HepG2 (cell line): Measurements from ENCODE around the gene ZNF213. TPM values are rescaled to one million over a fixed set of nuclear protein-coding genes. Genes with fewer than 3 reads are reported as not detected.

ENCODE experiments used
- ATF3 ChIP-seq: sonication (generic); formaldehyde crosslinking; IDR thresholded peaks from 2 replicates; pipeline ENCODE4 v1.4.0; 2020; ENCODE audit warnings: missing genetic modification reagents
- ETV5 ChIP-seq: IDR thresholded peaks from 2 replicates; pipeline ENCODE4 v1.6.1; 2018; ENCODE audit warnings: missing biosample characterization, missing genetic modification reagents, inconsistent platforms, borderline replicate concordance
- GPN1 ChIP-seq: sonication (generic); formaldehyde crosslinking; IDR thresholded peaks from 2 replicates; pipeline ENCODE4 v1.5.1; 2020; ENCODE audit warnings: missing genetic modification reagents, borderline replicate concordance
- ISL2 ChIP-seq: sonication (generic); formaldehyde crosslinking; IDR thresholded peaks from 2 replicates; pipeline ENCODE4 v1.5.0; 2020; ENCODE audit warnings: missing genetic modification reagents
- MAFK ChIP-seq, 2 experiments: IDR thresholded peaks in 1 of 2; conservative IDR thresholded peaks in 1 of 2; 2 replicates each; pipeline ENCODE4 v1.6.1; 2011; ENCODE audit warnings: improper control_type of control experiment in 2 of 2, low read length in 2 of 2
- NFE2L2 ChIP-seq: fragments of 150-350 bp; IDR thresholded peaks from 2 replicates; pipeline ENCODE4 v1.6.1; 2014; ENCODE audit warnings: low read length
- NR2C2 ChIP-seq: sonication (generic); formaldehyde crosslinking; IDR thresholded peaks from 2 replicates; pipeline ENCODE4 v1.4.0; 2020; ENCODE audit warnings: missing genetic modification reagents, mild to moderate bottlenecking, moderate library complexity, borderline replicate concordance
- PHF20 ChIP-seq: sonication (generic); formaldehyde crosslinking; IDR thresholded peaks from 2 replicates; pipeline ENCODE4 v1.5.0; 2020; ENCODE audit warnings: mild to moderate bottlenecking, missing genetic modification reagents
- POGZ ChIP-seq: sonication (generic); formaldehyde crosslinking; IDR thresholded peaks from 2 replicates; pipeline ENCODE4 v1.4.0; 2020; ENCODE audit warnings: mild to moderate bottlenecking, missing genetic modification reagents
- POLR2AphosphoS5 ChIP-seq: IDR thresholded peaks from 2 replicates; pipeline ENCODE4 v1.6.1; 2012; ENCODE audit warnings: low read depth, low read length
- SAP130 ChIP-seq: IDR thresholded peaks from 2 replicates; pipeline ENCODE4 v1.6.1; 2016; ENCODE audit warnings: low read depth
- SPEN ChIP-seq: sonication (generic); formaldehyde crosslinking; IDR thresholded peaks from 2 replicates; pipeline ENCODE4 v1.5.1; 2020; ENCODE audit warnings: low read depth, mild to moderate bottlenecking, missing genetic modification reagents
- TMF1 ChIP-seq: sonication (generic); formaldehyde crosslinking; IDR thresholded peaks from 2 replicates; pipeline ENCODE4 v1.8.1; 2022; ENCODE audit warnings: low read depth, missing genetic modification reagents
- ZNF207 ChIP-seq: fragments of 450-650 bp; IDR thresholded peaks from 2 replicates; pipeline ENCODE4 v1.6.1; 2016; ENCODE audit warnings: antibody characterized with exemption, borderline replicate concordance
- ZNF34 ChIP-seq: sonication (generic); formaldehyde crosslinking; IDR thresholded peaks from 2 replicates; pipeline ENCODE4 v1.4.0; 2020; ENCODE audit warnings: mild to moderate bottlenecking, missing genetic modification reagents, borderline replicate concordance
- ZNF687 ChIP-seq: sonication (generic); formaldehyde crosslinking; IDR thresholded peaks from 2 replicates; pipeline ENCODE4 v1.5.1; 2020; ENCODE audit warnings: mild to moderate bottlenecking, missing genetic modification reagents, moderate library complexity
- ZNF770 ChIP-seq: sonication (generic); formaldehyde crosslinking; IDR thresholded peaks from 2 replicates; pipeline ENCODE4 v1.5.0; 2020; ENCODE audit warnings: mild to moderate bottlenecking, missing genetic modification reagents
- ZNF775 ChIP-seq: sonication (generic); formaldehyde crosslinking; IDR thresholded peaks from 2 replicates; pipeline ENCODE4 v1.4.0; 2020; ENCODE audit warnings: missing genetic modification reagents, mild to moderate bottlenecking, moderate library complexity, borderline replicate concordance
- ZNF788 ChIP-seq: sonication (generic); formaldehyde crosslinking; IDR thresholded peaks from 2 replicates; pipeline ENCODE4 v1.5.0; 2020; ENCODE audit warnings: mild to moderate bottlenecking, missing genetic modification reagents, borderline replicate concordance
- polyA plus RNA-seq, 8 experiments: library from polyadenylated mRNA; depleted of rRNA in 3 of 8; stranded (reverse) in 7 of 8; unstranded in 1 of 8; fragments of >200 nt; fragmentation: Illumina TruSeq in 4 of 8; extraction: Trizol in 4 of 8; gene quantifications; 2 replicates each; pipeline versions ENCODE4 v1.2.1 to v1.2.3, GENCODE V29; 2011 to 2016; ENCODE audit warnings: low read depth in 4 of 8, missing spikeins in 1 of 8, mixed read lengths in 1 of 8; ENCODE audit not compliant: insufficient read depth in 1 of 8
- total RNA-seq, 5 experiments: library from RNA; depleted of rRNA; stranded (reverse); fragments of >200 nt; fragmentation: Illumina TruSeq; extraction: Trizol; gene quantifications; 2 replicates each; pipeline ENCODE4 v1.2.3, GENCODE V29; 2016; ENCODE audit warnings: low read depth in 1 of 5

ZNF213 gene
- total and polyA plus RNA-seq, 2 of the 13 experiments (the other 11 are each of a cell fraction or from before 2014, with no cell fraction given), result 0.59 to 0.97 TPM

GRCh38 chr16:3123986-3124886, 10.6 kb upstream of the ZNF213 start (continued):
- TF ChIP-seq SPEN (CRISPR knock-in tag), result 0 out of 2 replicates have a peak, but pooled peaks have one; percentile 45
- no peak for TF ChIP-seq POGZ (CRISPR knock-in tag)
- TF ChIP-seq ZNF34 (CRISPR knock-in tag), result no peak
- 0 out of 2 replicates have a peak, but pooled peaks have one; percentile 33 for TF ChIP-seq POLR2AphosphoS5
- TF ChIP-seq ZNF775, result no peak
- no peak for TF ChIP-seq TMF1 (CRISPR knock-in tag)
- no peak for TF ChIP-seq ZNF207
- TF ChIP-seq ZNF687 (CRISPR knock-in tag), result peak; percentile 85
- no peak for TF ChIP-seq ZNF770 (CRISPR knock-in tag)
- peak; percentile 91 for TF ChIP-seq SAP130 (CRISPR knock-in tag)
- TF ChIP-seq PHF20 (CRISPR knock-in tag), result peak; percentile 79
- TF ChIP-seq NR2C2, result no peak; the same call in 1 of the 2 replicates
- no peak for TF ChIP-seq ISL2
- 0 out of 2 replicates have a peak, but pooled peaks have one; percentile 11 for TF ChIP-seq ATF3 (CRISPR knock-in tag)
- peak; percentile 79; the same call in 1 of the 2 replicates for TF ChIP-seq ETV5 (CRISPR knock-in tag)
- peak; percentile 70; the same call in 1 of the 2 replicates for TF ChIP-seq ZNF788 (CRISPR knock-in tag)
- no peak for TF ChIP-seq MAFK (conservative IDR thresholded peaks at IDR 0.05 in 1 of 2, IDR thresholded peaks at IDR 0.05 in 1 of 2; ENCODE audit: low read length in 2 of 2)
- no peak for TF ChIP-seq NFE2L2
- no peak for TF ChIP-seq GPN1 (CRISPR knock-in tag)
